Ovary (tissue), 9 donors: Measurements from ENCODE around the gene RPS24. TPM values are rescaled to one million over a fixed set of nuclear protein-coding genes. Genes with fewer than 3 reads are reported as not detected.
"Not testable (repeated sequence)": the region's sequence is repeated elsewhere in the genome, so short reads cannot be mapped to it uniquely, and the experiment has no call there.

Experiments used
- DNase-seq, 5 donors: peaks; one replicate each; pipeline ENCODE4 v3.0.0-alpha.2; 2019 to 2020
- H3K27ac ChIP-seq, 2 donors: fragments of 200-600 bp; one replicate each; pipeline versions ENCODE4 v1.5.1 to v1.8.0; 2019 to 2022
- H3K27me3 ChIP-seq: fragments of 200-600 bp; one replicate; pipeline ENCODE4 v1.8.0; 2022
- H3K36me3 ChIP-seq: fragments of 200-600 bp; sonication (generic); one replicate; pipeline ENCODE4 v1.5.1; 2019
- H3K4me1 ChIP-seq: one replicate; pipeline ENCODE4 v1.8.1; 2013; ENCODE audit warnings: mild to moderate bottlenecking, moderate library complexity; ENCODE audit not compliant: insufficient read depth
- H3K4me3 ChIP-seq: fragments of 200-600 bp; sonication (generic); one replicate; pipeline ENCODE4 v1.5.1; 2017
- H3K9me3 ChIP-seq, 2 donors: fragments of 200-600 bp in 1 of 2; sonication (generic) in 1 of 2; one replicate each; pipeline versions ENCODE4 v1.5.1 to v1.8.1; 2013 to 2019; ENCODE audit warnings: mild to moderate bottlenecking in 1 of 2, moderate library complexity in 1 of 2
- CTCF ChIP-seq, 3 donors: fragments of 450-650 bp in 2 of 3; fragments of 200-600 bp in 1 of 3; IDR thresholded peaks; one replicate each; pipeline versions ENCODE4 v1.5.1 to v1.8.0; 2016 to 2022; ENCODE audit warnings: antibody characterized with exemption in 3 of 3, mild to moderate bottlenecking in 1 of 3
- EP300 ChIP-seq: sonication (generic); formaldehyde crosslinking; IDR thresholded peaks from one replicate; pipeline ENCODE4 v1.6.1; 2017; ENCODE audit warnings: antibody characterized with exemption
- POLR2A ChIP-seq: fragments of 450-650 bp; IDR thresholded peaks from one replicate; pipeline ENCODE4 v1.6.1; 2017; ENCODE audit warnings: antibody characterized with exemption, mild to moderate bottlenecking, moderate library complexity
- WGBS, 3 donors: extraction: QIAGEN DNeasy Blood & Tissue Kit in 1 of 3; methylation state at CpG; one replicate each; pipeline versions ENCODE4 v1.1.5 to v1.1.7; 2013 to 2017; 5-methylcytosine and 5-hydroxymethylcytosine counted together
- intact Hi-C, 4 donors: fragments of 100-400 bp; cut with DNase I; formaldehyde crosslinking; loops; one replicate each; pipeline versions ENCODE4 v1.11.0 to v1.15.1; 2022 to 2023
- polyA plus RNA-seq, 2 donors: library from polyadenylated mRNA; stranded (reverse); fragments of 200-250 nt in 1 of 2; fragments of 350-450 nt in 1 of 2; fragmentation: Illumina TruSeq in 1 of 2; extraction: RNeasy Lipid Tissue Mini Kit (QIAGEN cat#74804) in 1 of 2; gene quantifications; one replicate each; pipeline ENCODE4 v1.2.3, GENCODE V29; 2013 to 2014
- total RNA-seq, 7 donors: library from RNA; depleted of rRNA in 2 of 7; stranded (reverse); fragments of >200 nt in 2 of 7; fragmentation: NEBNext Ultra II Directional in 3 of 7; extraction: Animal tissue kit (Norgen Biotek cat#: 25700) in 3 of 7; gene quantifications; one replicate each; pipeline versions ENCODE4 v1.1.0 to v1.2.4, GENCODE V29; 2016 to 2023
- donor health status: DM: no; HTN: no; CAD: no; lungs with moderate emphysema.
- donor health status: DM: no; HTN: no; CAD: no.
- donor health status: Bipolar disorder and iron deficiency.
- donor health status: DM: yes; HTN: yes; CAD: no.
- donor health status: DM: no; HTN: no; CAD: no.
- donor health status: DM: yes; HTN: yes; CAD: no.

The RPS24 gene
- total and polyA plus RNA-seq, 9 donors, result 2,773 to 9,785 (median 4,074) TPM

- 29 to 47% (median 37%) methylated on average over 5 of the region's 5 CpGs for WGBS, 3 donors
- H3K27ac ChIP-seq, result no peak overlapping the region
- no peaks in the 10 kb centered on the region for H3K4me1 ChIP-seq
- H3K27me3 ChIP-seq, result no peaks in the 10 kb centered on the region
- intact Hi-C loops, result loop anchor here in 2 of 4 donors (10.0 kb wide), 2 partner anchors 219 to 1139 kb away; no protein-coding TSS in a partner anchor
- H3K4me3 ChIP-seq, result no peak overlapping the region
- no peak for TF ChIP-seq CTCF (IDR thresholded peaks at IDR 0.05)
- TF ChIP-seq POLR2A, result no peak
- TF ChIP-seq EP300, result no peak
- DNase-seq, result no peak
- H3K36me3 ChIP-seq, result no peaks in the 10 kb centered on the region
- H3K9me3 ChIP-seq, result no peaks in the 10 kb centered on the region
These were observed 32.3 kb downstream of the RPS24 start for GRCh38 chr10:78066012-78066411.

GRCh38 chr10:78066728-78067430 lies 33.2 kb downstream of the RPS24 start:
- intact Hi-C loops, result loop anchor here in 2 of 4 donors (10.0 kb wide), 2 partner anchors 218 to 1138 kb away; no protein-coding TSS in a partner anchor
- Histone ChIP-seq H3K36me3 (no peaks in the 10 kb centered on the region), H3K27me3 (no peaks in the 10 kb centered on the region), H3K4me3 (no peak overlapping the region), H3K9me3 (no peaks in the 10 kb centered on the region), H3K27ac (no peak overlapping the region), H3K4me1 (no peaks in the 10 kb centered on the region)
- WGBS, 3 donors, result 67 to 75% (median 70%) methylated on average over 11 of the region's 11 CpGs
- no peak for DNase-seq
- TF ChIP-seq CTCF (IDR thresholded peaks at IDR 0.05), result no peak
- TF ChIP-seq POLR2A, result no peak
- TF ChIP-seq EP300, result no peak

GRCh38 chr10:78069151-78069550 lies 35.5 kb downstream of the RPS24 start:
- intact Hi-C loops, result loop anchor here in 2 of 4 donors (10.0 kb wide), 2 partner anchors 216 to 1136 kb away; no protein-coding TSS in a partner anchor
- Histone ChIP-seq H3K36me3 (no peaks in the 10 kb centered on the region), H3K27ac (no peak overlapping the region), H3K27me3 (no peaks in the 10 kb centered on the region), H3K9me3 (no peaks in the 10 kb centered on the region), H3K4me3 (no peak overlapping the region), H3K4me1 (no peaks in the 10 kb centered on the region)
- WGBS, 3 donors, result 95 to 99% (median 96%) methylated on average over 6 of the region's 6 CpGs
- TF ChIP-seq CTCF (IDR thresholded peaks at IDR 0.05) (no peak), EP300 (no peak), POLR2A (no peak)
- DNase-seq, result no peak

GRCh38 chr10:78070064-78070463 lies 36.4 kb downstream of the RPS24 start:
- H3K4me3 ChIP-seq, H3K27me3 ChIP-seq, H3K9me3 ChIP-seq, H3K36me3 ChIP-seq, H3K27ac ChIP-seq, H3K4me1 ChIP-seq, intact Hi-C loops: not testable (repeated sequence)
- WGBS, 3 donors, result 93 to 95% (median 94%) methylated on average over 12 of the region's 12 CpGs
- DNase-seq, result peak in 1 of 5 donors; percentile 4

GRCh38 chr10:78070726-78071125 lies 37.1 kb downstream of the RPS24 start:
- no peaks in the 10 kb centered on the region for H3K36me3 ChIP-seq
- peak in 1 of 5 donors; percentile 8 for DNase-seq
- H3K27ac ChIP-seq, result no peak overlapping the region
- WGBS, 3 donors, result 73 to 85% (median 77%) methylated on average over 5 of the region's 5 CpGs
- TF ChIP-seq EP300 (no peak), POLR2A (no peak), CTCF (IDR thresholded peaks at IDR 0.05) (no peak)
- no peaks in the 10 kb centered on the region for H3K9me3 ChIP-seq
- no peak overlapping the region for H3K4me3 ChIP-seq
- H3K27me3 ChIP-seq, result no peaks in the 10 kb centered on the region
- intact Hi-C loops, result no loop called here
- H3K4me1 ChIP-seq, result no peaks in the 10 kb centered on the region
